Calu3 (cell line): ENCODE measurements around the gene FAM186B. TPM values are rescaled to one million over a fixed set of nuclear protein-coding genes. Genes with fewer than 3 reads are reported as not detected.

Experiments used
- BruUV-seq: library from RNA; stranded (reverse); fragments of 400-500 nt; replicated peaks from 2 replicates; lab custom pipeline; 2021; lab: Mats Ljungman, UMichigan
- CTCF ChIA-PET: fragments of 300-600 bp; sonication (Branson Sonifier 250); formaldehyde crosslinking; loops from one replicate; lab custom pipeline; 2022; ENCODE audit warnings: antibody characterized with exemption; lab: Charles Lee
- DNase-seq: peaks from one replicate; pipeline ENCODE4 v3.0.0; 2022
- H3K27ac Mint-ChIP-seq: one replicate; pipeline ENCODE4 v1.8.0; 2022; ENCODE audit warnings: mixed read lengths; ENCODE audit not compliant: unreplicated experiment
- H3K27me3 Mint-ChIP-seq: one replicate; pipeline ENCODE4 v1.8.0; 2022; ENCODE audit warnings: mixed read lengths; ENCODE audit not compliant: unreplicated experiment
- H3K36me3 Mint-ChIP-seq: one replicate; pipeline ENCODE4 v1.8.0; 2022; ENCODE audit warnings: mild to moderate bottlenecking, moderate library complexity, mixed read lengths; ENCODE audit not compliant: insufficient read depth, unreplicated experiment
- H3K4me1 Mint-ChIP-seq: one replicate; pipeline ENCODE4 v1.8.0; 2022; ENCODE audit warnings: mild to moderate bottlenecking, low read depth, mixed read lengths; ENCODE audit not compliant: unreplicated experiment
- H3K4me3 Mint-ChIP-seq: one replicate; pipeline ENCODE4 v1.8.0; 2022; ENCODE audit warnings: mild to moderate bottlenecking, low read depth, moderate library complexity, mixed read lengths; ENCODE audit not compliant: unreplicated experiment
- H3K9me3 Mint-ChIP-seq: one replicate; pipeline ENCODE4 v1.8.0; 2022; ENCODE audit warnings: low read depth, mixed read lengths; ENCODE audit not compliant: unreplicated experiment
- CTCF ChIP-seq: fragments of 200-600 bp; IDR thresholded peaks from one replicate; pipeline ENCODE4 v1.8.0; 2022; ENCODE audit warnings: antibody characterized with exemption; ENCODE audit not compliant: unreplicated experiment
- intact Hi-C: fragments of 100-400 bp; cut with micrococcal nuclease; formaldehyde crosslinking; loops from one replicate; pipeline ENCODE4 v1.10.0; 2022; ENCODE audit not compliant: unreplicated experiment
- total RNA-seq: library from RNA; stranded (reverse); gene quantifications from 2 replicates; pipeline ENCODE4 v1.2.3, GENCODE V29; 2022

The FAM186B gene
- total RNA-seq, 1 experiment from 2014 or later = 0.47 TPM

- DNase-seq = no peak
- TF ChIP-seq CTCF = no peak
Measured at GRCh38 chr12:49627752-49628360, 22.4 kb upstream of the FAM186B start.

GRCh38 chr12:49626836-49627235, 21.4 kb upstream of the FAM186B start:
- Mint-ChIP-seq H3K27me3 (no peaks in the 10 kb centered on the region), H3K4me1 (peaks cover 13% of the 10 kb centered on the region), H3K36me3 (peaks cover 24% of the 10 kb centered on the region), H3K27ac (no peak overlapping the region), H3K9me3 (no peaks in the 10 kb centered on the region), H3K4me3 (no peak overlapping the region)
- BruUV-seq = no TSS peak
- intact Hi-C loops = no loop called here
- DNase-seq = no peak
- no peak for TF ChIP-seq CTCF
- CTCF ChIA-PET = no interaction called here

More at GRCh38 chr12:49627752-49628360, 22.4 kb upstream of the FAM186B start:
- Mint-ChIP-seq H3K4me3 (no peak overlapping the region), H3K4me1 (peaks cover 13% of the 10 kb centered on the region), H3K36me3 (peaks cover 18% of the 10 kb centered on the region), H3K27ac (no peak overlapping the region), H3K9me3 (no peaks in the 10 kb centered on the region), H3K27me3 (no peaks in the 10 kb centered on the region)
- no TSS peak for BruUV-seq
- intact Hi-C loops = no loop called here
- CTCF ChIA-PET = interaction anchor here (0.6 kb wide), 1 partner anchor 123 kb away, joined by 3 read pairs; no protein-coding TSS in a partner anchor

GRCh38 chr12:49626169-49626835, 20.9 kb upstream of the FAM186B start:
- peaks cover 17% of the 10 kb centered on the region for H3K4me1 Mint-ChIP-seq
- BruUV-seq = no TSS peak
- H3K27me3 Mint-ChIP-seq = no peaks in the 10 kb centered on the region
- peaks cover 21% of the 10 kb centered on the region for H3K36me3 Mint-ChIP-seq
- no peak overlapping the region for H3K4me3 Mint-ChIP-seq
- H3K9me3 Mint-ChIP-seq = no peaks in the 10 kb centered on the region
- no peak overlapping the region for H3K27ac Mint-ChIP-seq
- CTCF ChIA-PET = no interaction called here
- no peak for DNase-seq
- intact Hi-C loops = no loop called here
- no peak for TF ChIP-seq CTCF

- intact Hi-C loops = no loop called here
- H3K27ac Mint-ChIP-seq = peak overlapping the region; percentile 56
- no TSS peak for BruUV-seq
Measured at GRCh38 chr12:49624921-49625577, 19.6 kb upstream of the FAM186B start.

More at GRCh38 chr12:49624921-49625577, 19.6 kb upstream of the FAM186B start:
- no peak for DNase-seq
- CTCF ChIA-PET = interaction anchor here (0.6 kb wide), 1 partner anchor 883 kb away, joined by 3 read pairs; no protein-coding TSS in a partner anchor
- Mint-ChIP-seq H3K9me3 (no peaks in the 10 kb centered on the region), H3K4me3 (no peak overlapping the region), H3K4me1 (peaks cover 22% of the 10 kb centered on the region), H3K36me3 (peaks cover 19% of the 10 kb centered on the region), H3K27me3 (no peaks in the 10 kb centered on the region)
- no peak for TF ChIP-seq CTCF
